Measurements from ENCODE around the gene TNFSF10. TPM values are rescaled to one million over a fixed set of nuclear protein-coding genes. Genes with fewer than 3 reads are reported as not detected.

Gene TNFSF10
- total and polyA plus RNA-seq, 10 of the 15 experiments (the other 5 are each of a cell fraction or from before 2014, with no cell fraction given), result 2.1 to 12.3 (median 4.4) TPM

GRCh38 chr3:172541945-172542488 lies 18.8 kb upstream of the TNFSF10 start:
- Histone ChIP-seq H3K79me2 (ENCODE audit: control insufficient read depth, insufficient read depth, low read length) (no peaks in the 10 kb centered on the region), H2AFZ (ENCODE audit: control insufficient read depth, low read depth, low read length) (no peak overlapping the region), H4K20me1 (ENCODE audit: control insufficient read depth, insufficient read depth) (no peaks in the 10 kb centered on the region), H3K9me3 (replicated peaks; ENCODE audit: control insufficient read depth, insufficient read depth, low read length) (no peaks in the 10 kb centered on the region), H3K4me2 (ENCODE audit: control insufficient read depth, insufficient read depth) (no peak overlapping the region), H3K4me1 (ENCODE audit: control insufficient read depth, insufficient read depth, low read length) (peaks cover 6% of the 10 kb centered on the region), H3K4me3 (no peak overlapping the region), H3K27ac (ENCODE audit: control insufficient read depth, insufficient read depth) (no peak overlapping the region), H3K9ac (ENCODE audit: control insufficient read depth, insufficient read depth, low read length) (no peak overlapping the region), H3K27me3 (replicated peaks in 1 of 2; ENCODE audit: control insufficient read depth in 2 of 2, insufficient read depth in 2 of 2, low read length in 1 of 2) (no peaks in the 10 kb centered on the region), H3K36me3 (ENCODE audit: control insufficient read depth in 2 of 2, insufficient read depth in 2 of 2, low read length in 1 of 2) (no peaks in the 10 kb centered on the region)
- intact Hi-C loops (cut with micrococcal nuclease; ENCODE audit: unreplicated experiment), result no loop called here
- SMC1A ChIA-PET (ENCODE audit: uncharacterized antibody, unreplicated experiment), result interaction anchor here (1.6 kb wide), 1 partner anchor 65 kb away, joined by 3 read pairs; no protein-coding TSS in a partner anchor
- no peak for DNase-seq (ENCODE audit: low read depth, low spot score)
- CTCF ChIA-PET, result interaction anchor here (1.2 to 1.6 kb wide), 3 partner anchors 11 to 53 kb away, joined by 3 to 7 read pairs (median 3); no protein-coding TSS in a partner anchor
- POLR2A ChIA-PET, result no interaction called here
- no peak for ATAC-seq
- RAD21 ChIA-PET (ENCODE audit: unreplicated experiment), result no interaction called here
- no TSS peak for BruUV-seq (replicated peaks)
- no peak for FAIRE-seq
- in situ Hi-C loops (cut with MboI), result no loop called here
- TF ChIP-seq MAX (IDR thresholded peaks at IDR 0.05; ENCODE audit: low read depth, low read length) (no peak), SMARCA5 (IDR thresholded peaks at IDR 0.05) (no peak), SMAD5 (IDR thresholded peaks at IDR 0.05; ENCODE audit: low read depth) (no peak), NR2C1 (IDR thresholded peaks at IDR 0.05) (no peak), SMAD1 (IDR thresholded peaks at IDR 0.05; ENCODE audit: low read depth, partially characterized antibody) (no peak), MLLT1 (IDR thresholded peaks at IDR 0.05) (no peak), MYB (IDR thresholded peaks at IDR 0.05; ENCODE audit: borderline replicate concordance, low read depth, low read length) (no peak), ZNF274 (IDR thresholded peaks at IDR 0.05; ENCODE audit: insufficient read depth, insufficient read length) (no peak), ATF3 (IDR thresholded peaks at IDR 0.05; ENCODE audit: borderline replicate concordance, extremely low read depth, low read depth, low read length) (no peak), JUND (IDR thresholded peaks at IDR 0.05; ENCODE audit: low read depth, low read length) (no peak), HSF1 (IDR thresholded peaks at IDR 0.05; ENCODE audit: low read depth, low read length) (no peak), NKRF (conservative IDR thresholded peaks at IDR 0.05) (no peak), PAX8 (IDR thresholded peaks at IDR 0.05) (no peak), CREB1 (IDR thresholded peaks at IDR 0.05; ENCODE audit: low read depth) (no peak), NFYB (IDR thresholded peaks at IDR 0.05; ENCODE audit: insufficient read depth, low read depth, low read length) (no peak), PRDM15 (CRISPR knock-in tag; IDR thresholded peaks at IDR 0.05) (no peak)

Data from GM12878 (cell line).